Stimulated activated CD8-positive, alpha-beta memory T cell treated with anti-CD3 and anti-CD28 coated beads, Interleukin-4, amount 100 ng/mL, for 48 hours (primary cell): ENCODE data around the gene PRSS1.
A peak's percentile ranks its signal among the peaks of the same experiment; 100 is the strongest.

Source experiments
- DNase-seq: peaks from one replicate; pipeline ENCODE4 v3.0.0-alpha.2; 2020

Gene PRSS1

GRCh38 chr7:142796501-142797390, 47.5 kb downstream of the PRSS1 start:
- DNase-seq = peak; percentile 49

GRCh38 chr7:142797391-142798377, 48.4 kb downstream of the PRSS1 start:
- DNase-seq = peak; percentile 64

DNA sequence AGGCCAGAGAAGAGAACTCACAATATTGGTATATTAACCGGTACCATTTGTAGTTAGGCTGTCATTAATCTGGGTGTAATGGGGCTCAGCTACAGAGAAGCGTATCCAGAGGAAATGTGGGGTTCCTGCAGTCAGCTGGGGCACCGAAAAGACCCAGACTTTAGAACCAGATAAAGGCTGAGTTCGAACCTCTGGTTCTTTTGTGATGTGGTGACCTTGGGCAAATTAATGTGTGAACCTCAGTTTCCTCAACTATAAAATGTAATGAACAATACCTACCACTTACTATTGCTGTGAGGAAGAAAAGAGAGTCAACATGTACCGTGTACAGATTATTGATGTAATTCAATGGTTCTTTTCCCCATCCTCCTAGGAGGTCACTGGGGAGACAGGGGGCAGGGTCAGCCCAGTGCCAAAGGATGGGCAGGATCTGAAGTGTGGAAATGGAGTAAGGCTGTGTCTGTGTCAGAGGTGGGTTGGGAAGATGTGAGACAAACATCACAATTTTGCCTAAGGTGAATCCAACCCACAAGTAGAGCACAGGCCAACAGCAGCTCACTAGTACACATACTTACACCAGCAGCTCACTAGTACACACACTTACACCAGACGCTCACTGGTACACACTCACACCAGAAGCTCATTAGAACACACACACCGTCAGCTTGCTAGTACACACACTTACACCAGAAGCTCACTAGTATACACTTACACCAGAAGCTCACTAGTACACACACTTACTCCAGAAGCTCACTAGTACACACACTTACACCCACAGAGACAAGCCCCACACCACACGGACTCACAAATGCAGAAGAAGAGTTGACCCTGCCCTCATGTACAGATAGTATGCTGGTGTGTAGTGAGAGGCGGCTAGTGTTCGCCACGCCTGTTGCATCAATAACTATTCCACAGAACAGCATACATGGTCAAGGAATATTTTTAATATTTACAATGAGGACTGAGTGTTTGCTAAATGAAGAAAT, 49.5 kb downstream of the PRSS1 start:
- DNase-seq = peak; percentile 48

DNA sequence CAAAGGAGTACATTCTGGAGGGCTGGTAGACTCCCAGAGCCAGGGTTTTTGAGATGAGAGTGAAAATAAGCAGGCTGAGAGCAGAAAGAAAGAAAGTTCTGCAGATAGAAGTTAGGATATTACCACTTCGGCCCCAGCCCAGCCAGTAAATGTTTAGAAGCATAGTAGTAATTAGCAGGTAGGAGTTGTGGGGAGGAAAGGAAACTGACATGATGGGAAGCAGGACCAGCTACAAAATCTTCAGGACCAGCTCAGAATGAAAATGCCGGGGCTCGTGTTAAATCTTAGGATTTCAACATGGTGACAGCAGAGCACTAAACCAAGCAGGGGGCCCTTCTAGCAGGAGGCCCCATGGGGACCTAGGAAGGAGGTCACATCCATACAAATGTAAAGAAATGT, 50.2 kb downstream of the PRSS1 start:
- DNase-seq = peak; percentile 43

GRCh38 chr7:142800088-142800487, 50.8 kb downstream of the PRSS1 start:
- DNase-seq = no peak

DNA sequence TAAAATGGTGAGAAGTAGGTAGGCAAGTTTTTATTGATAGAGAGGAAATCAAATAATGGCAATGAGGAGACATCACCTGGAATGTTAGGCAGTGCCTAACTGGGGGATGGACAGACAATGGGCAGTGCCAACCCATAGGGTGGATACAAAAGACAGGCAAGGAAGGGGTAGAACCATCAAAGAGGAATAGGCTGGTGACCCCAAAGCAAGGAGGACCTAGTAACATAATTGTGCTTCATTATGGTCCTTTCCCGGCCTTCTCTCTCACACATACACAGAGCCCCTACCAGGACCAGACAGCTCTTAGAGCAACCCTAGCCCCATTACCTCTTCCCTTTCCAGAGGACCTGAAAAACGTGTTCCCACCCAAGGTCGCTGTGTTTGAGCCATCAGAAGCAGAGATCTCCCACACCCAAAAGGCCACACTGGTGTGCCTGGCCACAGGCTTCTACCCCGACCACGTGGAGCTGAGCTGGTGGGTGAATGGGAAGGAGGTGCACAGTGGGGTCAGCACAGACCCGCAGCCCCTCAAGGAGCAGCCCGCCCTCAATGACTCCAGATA, 51.5 kb downstream of the PRSS1 start:
- peak; percentile 34 for DNase-seq

DNA sequence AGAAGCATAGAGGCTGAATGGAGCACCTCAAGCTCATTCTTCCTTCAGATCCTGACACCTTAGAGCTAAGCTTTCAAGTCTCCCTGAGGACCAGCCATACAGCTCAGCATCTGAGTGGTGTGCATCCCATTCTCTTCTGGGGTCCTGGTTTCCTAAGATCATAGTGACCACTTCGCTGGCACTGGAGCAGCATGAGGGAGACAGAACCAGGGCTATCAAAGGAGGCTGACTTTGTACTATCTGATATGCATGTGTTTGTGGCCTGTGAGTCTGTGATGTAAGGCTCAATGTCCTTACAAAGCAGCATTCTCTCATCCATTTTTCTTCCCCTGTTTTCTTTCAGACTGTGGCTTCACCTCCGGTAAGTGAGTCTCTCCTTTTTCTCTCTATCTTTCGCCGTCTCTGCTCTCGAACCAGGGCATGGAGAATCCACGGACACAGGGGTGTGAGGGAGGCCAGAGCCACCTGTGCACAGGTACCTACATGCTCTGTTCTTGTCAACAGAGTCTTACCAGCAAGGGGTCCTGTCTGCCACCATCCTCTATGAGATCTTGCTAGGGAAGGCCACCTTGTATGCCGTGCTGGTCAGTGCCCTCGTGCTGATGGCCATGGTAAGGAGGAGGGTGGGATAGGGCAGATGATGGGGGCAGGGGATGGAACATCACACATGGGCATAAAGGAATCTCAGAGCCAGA, 52.5 kb downstream of the PRSS1 start:
- no peak for DNase-seq

DNA sequence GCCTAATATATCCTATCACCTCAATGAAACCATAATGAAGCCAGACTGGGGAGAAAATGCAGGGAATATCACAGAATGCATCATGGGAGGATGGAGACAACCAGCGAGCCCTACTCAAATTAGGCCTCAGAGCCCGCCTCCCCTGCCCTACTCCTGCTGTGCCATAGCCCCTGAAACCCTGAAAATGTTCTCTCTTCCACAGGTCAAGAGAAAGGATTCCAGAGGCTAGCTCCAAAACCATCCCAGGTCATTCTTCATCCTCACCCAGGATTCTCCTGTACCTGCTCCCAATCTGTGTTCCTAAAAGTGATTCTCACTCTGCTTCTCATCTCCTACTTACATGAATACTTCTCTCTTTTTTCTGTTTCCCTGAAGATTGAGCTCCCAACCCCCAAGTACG, 53.0 kb downstream of the PRSS1 start:
- no peak for DNase-seq
